ENCODE measurements around the gene MAL.

MAL gene
- long read RNA-seq = 0 reads

DNA sequence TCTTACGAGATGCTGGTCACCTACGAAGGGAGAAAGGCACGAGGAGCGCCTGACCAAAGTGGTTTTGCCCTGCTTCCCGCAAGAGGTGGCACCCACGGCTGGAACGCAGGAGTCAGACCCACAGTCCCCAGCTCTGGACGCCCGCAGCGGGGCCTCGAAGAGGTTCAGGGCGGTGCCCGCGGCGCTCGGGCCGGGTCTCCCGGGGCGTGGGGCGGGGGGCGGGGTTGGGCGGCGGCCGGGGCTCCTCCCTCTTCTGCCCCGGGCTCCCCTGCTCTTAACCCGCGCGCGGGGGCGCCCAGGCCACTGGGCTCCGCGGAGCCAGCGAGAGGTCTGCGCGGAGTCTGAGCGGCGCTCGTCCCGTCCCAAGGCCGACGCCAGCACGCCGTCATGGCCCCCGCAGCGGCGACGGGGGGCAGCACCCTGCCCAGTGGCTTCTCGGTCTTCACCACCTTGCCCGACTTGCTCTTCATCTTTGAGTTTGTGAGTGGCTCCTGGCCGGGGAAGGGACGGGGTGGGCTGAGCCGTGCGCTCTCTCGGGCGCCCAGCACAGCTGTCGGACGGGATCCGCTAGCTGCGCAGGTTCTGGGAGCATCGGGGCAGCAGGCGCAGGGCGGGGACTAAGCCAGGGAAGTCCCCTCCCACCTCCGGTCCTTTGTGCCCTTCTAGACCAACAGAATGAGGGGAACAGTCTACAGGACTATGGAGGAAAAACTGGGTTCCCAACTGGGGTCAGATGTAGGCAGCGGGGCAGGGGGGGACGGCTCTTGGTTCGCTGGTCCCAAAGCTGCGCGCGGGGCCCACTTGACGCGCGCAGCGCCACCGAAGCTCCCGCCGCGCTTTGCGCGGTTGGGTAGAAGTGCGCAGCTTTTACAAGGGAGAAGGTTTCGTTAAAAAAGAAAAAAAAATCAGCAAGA, at the start of gene MAL:
Gene MAL, plus strand, starts transcription at position 303 of the 914 bp plus-strand sequence. Its CDS starts 85 bp downstream, at position 388.
- H3K27me3 ChIP-seq (ENCODE audit: insufficient read depth, poor library complexity, severe bottlenecking) = peaks cover 39% of the 10 kb centered on the region
- no peak within 1 kb of the TSS for H3K27ac ChIP-seq (replicated peaks)
- TF ChIP-seq POLR2AphosphoS5 (IDR thresholded peaks at IDR 0.05; ENCODE audit: low read depth) (no peak), SPI1 (IDR thresholded peaks at IDR 0.05; ENCODE audit: borderline replicate concordance, low read depth) (no peak), GABPA (IDR thresholded peaks at IDR 0.05; ENCODE audit: low read depth) (no peak)
- TF ChIP-seq, protein P1, sequence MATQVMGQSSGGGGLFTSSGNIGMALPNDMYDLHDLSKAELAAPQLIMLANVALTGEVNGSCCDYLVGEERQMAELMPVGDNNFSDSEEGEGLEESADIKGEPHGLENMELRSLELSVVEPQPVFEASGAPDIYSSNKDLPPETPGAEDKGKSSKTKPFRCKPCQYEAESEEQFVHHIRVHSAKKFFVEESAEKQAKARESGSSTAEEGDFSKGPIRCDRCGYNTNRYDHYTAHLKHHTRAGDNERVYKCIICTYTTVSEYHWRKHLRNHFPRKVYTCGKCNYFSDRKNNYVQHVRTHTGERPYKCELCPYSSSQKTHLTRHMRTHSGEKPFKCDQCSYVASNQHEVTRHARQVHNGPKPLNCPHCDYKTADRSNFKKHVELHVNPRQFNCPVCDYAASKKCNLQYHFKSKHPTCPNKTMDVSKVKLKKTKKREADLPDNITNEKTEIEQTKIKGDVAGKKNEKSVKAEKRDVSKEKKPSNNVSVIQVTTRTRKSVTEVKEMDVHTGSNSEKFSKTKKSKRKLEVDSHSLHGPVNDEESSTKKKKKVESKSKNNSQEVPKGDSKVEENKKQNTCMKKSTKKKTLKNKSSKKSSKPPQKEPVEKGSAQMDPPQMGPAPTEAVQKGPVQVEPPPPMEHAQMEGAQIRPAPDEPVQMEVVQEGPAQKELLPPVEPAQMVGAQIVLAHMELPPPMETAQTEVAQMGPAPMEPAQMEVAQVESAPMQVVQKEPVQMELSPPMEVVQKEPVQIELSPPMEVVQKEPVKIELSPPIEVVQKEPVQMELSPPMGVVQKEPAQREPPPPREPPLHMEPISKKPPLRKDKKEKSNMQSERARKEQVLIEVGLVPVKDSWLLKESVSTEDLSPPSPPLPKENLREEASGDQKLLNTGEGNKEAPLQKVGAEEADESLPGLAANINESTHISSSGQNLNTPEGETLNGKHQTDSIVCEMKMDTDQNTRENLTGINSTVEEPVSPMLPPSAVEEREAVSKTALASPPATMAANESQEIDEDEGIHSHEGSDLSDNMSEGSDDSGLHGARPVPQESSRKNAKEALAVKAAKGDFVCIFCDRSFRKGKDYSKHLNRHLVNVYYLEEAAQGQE (IDR thresholded peaks at IDR 0.05; ENCODE audit: insufficient replicate concordance, low read depth) = no peak
- TF ChIP-seq, protein P2, sequence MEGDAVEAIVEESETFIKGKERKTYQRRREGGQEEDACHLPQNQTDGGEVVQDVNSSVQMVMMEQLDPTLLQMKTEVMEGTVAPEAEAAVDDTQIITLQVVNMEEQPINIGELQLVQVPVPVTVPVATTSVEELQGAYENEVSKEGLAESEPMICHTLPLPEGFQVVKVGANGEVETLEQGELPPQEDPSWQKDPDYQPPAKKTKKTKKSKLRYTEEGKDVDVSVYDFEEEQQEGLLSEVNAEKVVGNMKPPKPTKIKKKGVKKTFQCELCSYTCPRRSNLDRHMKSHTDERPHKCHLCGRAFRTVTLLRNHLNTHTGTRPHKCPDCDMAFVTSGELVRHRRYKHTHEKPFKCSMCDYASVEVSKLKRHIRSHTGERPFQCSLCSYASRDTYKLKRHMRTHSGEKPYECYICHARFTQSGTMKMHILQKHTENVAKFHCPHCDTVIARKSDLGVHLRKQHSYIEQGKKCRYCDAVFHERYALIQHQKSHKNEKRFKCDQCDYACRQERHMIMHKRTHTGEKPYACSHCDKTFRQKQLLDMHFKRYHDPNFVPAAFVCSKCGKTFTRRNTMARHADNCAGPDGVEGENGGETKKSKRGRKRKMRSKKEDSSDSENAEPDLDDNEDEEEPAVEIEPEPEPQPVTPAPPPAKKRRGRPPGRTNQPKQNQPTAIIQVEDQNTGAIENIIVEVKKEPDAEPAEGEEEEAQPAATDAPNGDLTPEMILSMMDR (IDR thresholded peaks at IDR 0.05; ENCODE audit: insufficient read depth, low read length) = no peak
- no peak within 1 kb of the TSS for H3K4me3 ChIP-seq (replicated peaks; ENCODE audit: insufficient read depth, low read length)
- no peak for DNase-seq (ENCODE audit: low read depth in 1 of 2, low spot score in 1 of 2)

DNA sequence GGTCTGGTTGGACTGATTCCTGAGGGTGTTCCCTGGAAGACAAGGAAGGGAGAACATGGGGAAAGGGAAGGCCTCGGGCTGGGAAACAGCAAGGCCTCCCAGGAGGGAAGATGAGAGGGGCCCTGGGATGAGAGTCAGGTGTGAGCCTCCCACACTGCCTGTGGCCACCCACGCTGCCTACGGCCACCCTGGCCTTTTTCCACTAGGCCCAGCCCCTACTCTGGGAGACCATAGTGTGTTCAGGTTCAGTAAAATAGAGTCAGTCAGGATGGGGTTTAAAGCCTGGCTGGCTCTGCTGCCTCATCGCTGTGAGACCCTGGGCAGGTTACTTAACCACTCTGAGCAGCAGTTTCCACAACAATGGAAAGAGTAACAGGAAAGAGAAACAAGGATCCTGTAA, 47.7 kb upstream of the MAL start:
- Histone ChIP-seq H3K4me3 (replicated peaks; ENCODE audit: insufficient read depth, low read length) (no peak overlapping the region), H3K27ac (replicated peaks) (no peak overlapping the region), H3K27me3 (ENCODE audit: insufficient read depth, poor library complexity, severe bottlenecking) (no peaks in the 10 kb centered on the region)
- no peak for DNase-seq (ENCODE audit: low read depth in 1 of 2, low spot score in 1 of 2)
- TF ChIP-seq, protein P1 (IDR thresholded peaks at IDR 0.05; ENCODE audit: insufficient replicate concordance, low read depth) = no peak
- TF ChIP-seq, protein P2 (IDR thresholded peaks at IDR 0.05; ENCODE audit: insufficient read depth, low read length) = no peak

DNA sequence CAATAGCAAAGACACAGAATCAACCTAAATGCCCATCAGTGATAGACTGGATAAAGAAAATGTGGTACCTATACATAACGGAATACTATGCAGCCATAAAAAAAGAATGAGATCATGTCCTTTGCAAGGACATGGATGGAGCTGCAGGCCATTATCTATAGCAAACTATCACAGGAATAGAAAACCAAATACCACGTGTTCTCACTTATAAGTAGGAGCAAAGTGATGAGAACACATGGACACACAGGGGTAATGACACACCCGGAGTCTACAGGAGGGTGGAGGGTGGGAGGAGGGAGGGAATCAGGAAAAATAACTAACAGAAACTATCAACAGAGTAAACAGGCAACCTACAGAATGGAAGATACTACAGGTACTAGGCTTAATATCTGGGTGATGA, 46.6 kb upstream of the MAL start:
- DNase-seq (ENCODE audit: low read depth in 1 of 2, low spot score in 1 of 2) = no peak
- no peak overlapping the region for H3K27ac ChIP-seq (replicated peaks)
- no peaks in the 10 kb centered on the region for H3K27me3 ChIP-seq (ENCODE audit: insufficient read depth, poor library complexity, severe bottlenecking)
- no peak for TF ChIP-seq POLR2AphosphoS5 (IDR thresholded peaks at IDR 0.05; ENCODE audit: low read depth)
- TF ChIP-seq, protein P2 (IDR thresholded peaks at IDR 0.05; ENCODE audit: insufficient read depth, low read length) = no peak
- TF ChIP-seq SPI1 (IDR thresholded peaks at IDR 0.05; ENCODE audit: borderline replicate concordance, low read depth) = no peak
- no peak for TF ChIP-seq GABPA (IDR thresholded peaks at IDR 0.05; ENCODE audit: low read depth)
- TF ChIP-seq, protein P1 (IDR thresholded peaks at IDR 0.05; ENCODE audit: insufficient replicate concordance, low read depth) = no peak
- no peak overlapping the region for H3K4me3 ChIP-seq (replicated peaks; ENCODE audit: insufficient read depth, low read length)

All from HL-60 (cell line).